ENCODE measurements around the gene DCPS.
"Not testable (repeated sequence)": the region's sequence is repeated elsewhere in the genome, so short reads cannot be mapped to it uniquely, and the experiment has no call there.

DCPS gene, protein sequence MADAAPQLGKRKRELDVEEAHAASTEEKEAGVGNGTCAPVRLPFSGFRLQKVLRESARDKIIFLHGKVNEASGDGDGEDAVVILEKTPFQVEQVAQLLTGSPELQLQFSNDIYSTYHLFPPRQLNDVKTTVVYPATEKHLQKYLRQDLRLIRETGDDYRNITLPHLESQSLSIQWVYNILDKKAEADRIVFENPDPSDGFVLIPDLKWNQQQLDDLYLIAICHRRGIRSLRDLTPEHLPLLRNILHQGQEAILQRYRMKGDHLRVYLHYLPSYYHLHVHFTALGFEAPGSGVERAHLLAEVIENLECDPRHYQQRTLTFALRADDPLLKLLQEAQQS

DNA sequence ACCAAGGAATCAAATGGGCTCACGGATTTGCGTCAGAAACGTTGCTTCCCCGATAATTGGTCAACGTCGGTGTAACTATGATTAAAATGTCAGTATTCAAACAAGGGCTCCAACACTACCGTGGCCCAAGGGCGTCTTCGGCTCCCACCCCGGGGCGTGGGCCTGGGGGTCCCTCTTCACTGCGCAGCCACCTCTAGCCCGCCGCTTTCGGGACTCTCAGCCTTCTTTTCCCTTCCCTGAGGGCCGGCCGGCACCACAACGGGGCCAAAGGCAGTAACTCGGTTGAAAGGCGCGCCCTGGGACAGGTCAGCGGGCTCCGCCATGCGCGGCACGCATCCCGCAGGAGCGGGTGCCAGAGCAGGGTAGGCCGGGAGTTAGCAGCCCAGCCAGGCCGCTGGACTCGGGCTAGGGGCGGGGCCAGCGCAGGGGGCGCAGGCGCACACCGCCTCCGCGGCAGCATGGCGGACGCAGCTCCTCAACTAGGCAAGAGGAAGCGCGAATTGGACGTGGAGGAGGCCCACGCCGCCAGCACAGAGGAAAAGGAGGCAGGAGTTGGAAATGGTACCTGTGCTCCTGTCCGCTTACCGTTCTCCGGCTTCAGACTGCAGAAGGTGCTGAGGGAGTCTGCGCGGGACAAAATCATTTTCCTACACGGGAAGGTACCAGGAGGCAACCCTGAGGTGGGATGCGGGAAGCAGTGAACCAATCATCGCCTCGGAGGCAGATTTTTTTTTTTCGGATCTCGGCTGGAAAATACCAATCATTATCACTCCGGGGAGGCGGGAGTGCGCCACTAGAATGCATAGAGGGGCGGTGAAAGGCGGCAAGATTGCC, at the start of gene DCPS:
Gene DCPS, plus strand, starts transcription at position 438 of the 834 bp plus-strand sequence. Its CDS starts 21 bp downstream, at position 459.
- peak; percentile 95 for DNase-seq

DNA sequence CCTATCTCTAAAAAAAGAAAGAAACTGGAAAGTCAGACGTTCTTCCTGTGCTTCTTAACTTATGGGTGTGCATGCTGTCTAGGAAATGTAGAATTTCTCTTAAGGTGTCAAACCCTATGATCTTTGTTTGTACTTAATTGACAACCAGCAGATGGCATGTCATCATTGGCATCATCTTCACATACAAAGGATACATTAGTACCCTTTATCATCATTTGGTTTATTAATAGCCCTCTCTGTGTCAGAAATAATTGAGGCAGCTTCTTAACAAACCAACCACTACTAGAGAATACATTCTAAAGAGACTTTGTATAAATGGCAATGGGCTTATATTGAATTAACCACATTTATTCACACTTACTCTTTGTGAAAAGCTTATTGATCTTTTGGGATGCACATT, 49.0 kb upstream of the DCPS start:
- no peak for DNase-seq

DNA sequence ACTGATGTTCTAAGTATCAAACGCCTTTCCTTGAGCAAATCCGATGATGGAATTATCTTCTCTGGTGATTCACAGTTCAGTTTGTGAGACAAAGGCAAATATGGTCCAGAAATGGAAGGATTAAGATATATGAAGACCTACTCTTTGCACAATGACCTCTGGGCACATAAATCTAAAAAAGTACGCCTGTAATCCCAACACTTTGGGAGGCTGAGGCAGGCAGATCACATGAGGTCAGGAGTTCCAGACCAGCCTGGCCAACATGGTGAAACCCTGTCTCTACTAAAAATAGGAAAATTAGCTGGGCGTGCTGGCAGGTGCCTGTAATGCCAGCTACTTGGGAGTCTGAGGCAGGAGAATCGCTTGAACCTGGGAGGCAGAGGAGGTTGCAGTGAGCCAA, 48.4 kb upstream of the DCPS start:
- not testable (repeated sequence) for DNase-seq

DNA sequence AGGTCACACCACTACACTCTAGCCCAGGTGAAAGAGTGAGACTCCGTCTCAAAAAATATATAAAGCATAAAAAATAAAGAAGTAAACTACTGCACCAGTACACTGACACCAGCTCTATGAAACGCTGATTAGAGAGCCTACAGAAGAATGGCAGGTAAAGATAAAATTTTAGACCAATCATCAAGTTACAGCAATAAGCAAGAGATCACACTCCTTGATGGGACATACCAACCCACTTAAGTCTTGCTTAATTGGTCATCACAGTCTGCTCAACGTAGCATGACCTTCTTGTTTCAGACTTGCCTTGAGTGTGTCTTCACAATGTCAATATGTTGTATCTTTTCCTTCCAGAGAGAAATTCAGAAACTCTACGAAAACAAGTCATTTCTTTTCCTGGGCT, 47.6 kb upstream of the DCPS start:
- no peak for DNase-seq

DNA sequence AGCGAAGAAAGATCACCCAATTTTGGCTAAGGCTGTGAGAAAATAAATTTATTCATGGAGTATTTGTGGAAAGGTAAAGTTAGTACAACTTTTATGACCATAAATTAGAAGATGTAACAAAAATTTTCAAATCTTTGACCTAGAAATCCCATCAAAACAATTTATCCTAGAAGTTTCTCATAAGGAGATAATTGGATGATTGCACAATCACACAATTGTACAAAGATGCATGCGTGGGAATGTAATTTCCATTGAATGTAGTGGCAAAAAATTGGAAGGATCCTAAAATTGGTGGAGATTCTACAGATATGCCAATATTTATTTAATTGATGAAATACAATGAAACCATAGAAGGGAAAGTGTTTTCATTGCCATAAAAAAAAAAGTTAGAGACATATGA, 46.7 kb upstream of the DCPS start:
- no peak for DNase-seq

DNA sequence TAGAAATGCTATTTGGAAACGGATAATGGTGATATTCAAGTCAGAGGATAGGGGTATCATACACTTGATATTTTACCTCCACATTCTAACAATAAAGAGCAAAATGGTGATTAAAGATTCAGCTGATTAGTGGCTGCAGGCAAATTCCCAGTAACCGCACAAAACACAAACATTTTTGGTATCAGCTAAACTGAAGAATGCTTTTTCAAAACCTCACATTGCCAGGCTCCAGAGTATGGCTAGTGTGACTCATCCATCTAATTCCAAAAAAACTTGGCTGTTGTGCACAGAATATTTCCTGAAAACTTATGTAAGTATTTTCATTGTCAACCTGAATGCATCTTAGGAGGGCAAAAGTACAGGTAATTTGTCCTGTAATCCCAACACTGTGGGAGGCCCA, 46.1 kb upstream of the DCPS start:
- DNase-seq, result no peak

DNA sequence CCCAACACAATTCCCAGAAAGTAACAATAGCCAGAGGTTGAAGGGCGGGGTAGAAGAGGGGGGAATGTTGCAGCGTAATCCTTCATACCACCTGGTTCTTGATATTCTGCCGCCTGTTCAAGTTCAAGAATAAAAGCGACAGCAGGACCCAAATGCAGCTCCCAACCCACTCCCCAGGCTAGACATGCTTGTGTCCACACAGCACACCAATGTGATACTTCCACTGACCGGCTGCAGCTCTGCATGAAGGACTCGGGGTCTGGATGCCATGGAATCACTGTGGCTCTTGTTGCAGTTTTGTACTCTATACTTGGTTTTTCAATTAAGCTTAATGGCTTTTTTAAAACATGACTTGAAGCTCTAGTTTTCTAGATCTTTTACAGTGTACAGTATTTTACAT, 41.6 kb upstream of the DCPS start:
- DNase-seq, result no peak

DNA sequence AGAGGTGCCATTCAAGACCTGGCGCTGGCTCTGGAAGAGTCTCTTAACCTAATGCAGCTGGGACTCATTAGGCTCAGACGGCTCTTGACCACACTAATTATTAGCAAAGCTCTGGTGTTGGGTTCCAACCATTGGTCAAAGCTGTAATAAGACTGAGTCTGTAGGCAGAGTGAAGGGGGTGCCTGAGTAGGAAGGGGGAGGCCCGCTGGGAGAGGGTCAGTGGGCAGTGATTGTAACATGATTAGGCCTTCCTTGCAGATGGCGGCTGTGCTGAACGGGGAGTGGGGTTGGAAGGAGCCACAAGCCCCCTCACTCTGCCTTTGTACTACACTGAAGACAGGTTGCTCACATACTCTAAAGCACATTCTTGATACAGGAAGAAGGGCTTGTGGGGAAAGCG, 40.4 kb upstream of the DCPS start:
- no peak for DNase-seq

DNA sequence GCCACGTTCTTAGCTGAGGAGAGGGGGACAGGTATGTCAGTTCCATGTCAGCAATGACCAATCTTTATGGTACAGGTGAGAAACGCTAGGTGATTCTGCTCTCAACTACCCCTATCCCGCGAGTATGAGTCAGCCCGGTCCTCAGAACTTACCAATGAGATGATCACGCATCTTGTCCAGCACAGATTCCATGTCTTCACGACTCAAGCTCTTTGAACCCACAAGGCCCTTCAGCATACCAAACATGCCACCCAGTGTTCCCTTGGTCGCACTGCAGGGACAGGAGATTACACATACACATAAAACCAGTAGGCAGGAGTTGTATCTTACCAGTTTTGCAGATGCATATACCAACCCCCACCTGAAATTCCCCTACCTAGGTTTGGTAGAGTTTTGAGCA, 38.0 kb upstream of the DCPS start:
- no peak for DNase-seq

DNA sequence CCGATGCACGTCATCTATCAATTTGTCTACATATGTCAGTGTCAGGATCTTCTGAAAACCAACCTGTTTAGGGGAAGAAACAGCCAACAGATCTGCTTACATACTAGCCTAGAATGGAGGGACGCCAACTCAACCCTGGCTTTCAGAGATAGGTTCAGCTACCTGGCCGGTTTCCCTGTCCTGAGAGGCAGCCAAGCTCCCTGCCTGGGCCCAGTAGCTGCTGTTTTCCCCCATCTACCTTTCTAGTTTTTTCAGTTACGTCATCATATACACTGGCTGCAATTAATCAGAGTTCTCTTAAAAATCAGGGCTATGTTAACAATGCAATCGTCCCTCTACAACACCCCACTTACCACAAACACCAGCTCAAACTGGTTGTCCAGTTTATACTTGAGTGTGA, 36.2 kb upstream of the DCPS start:
- DNase-seq, result no peak

DNA sequence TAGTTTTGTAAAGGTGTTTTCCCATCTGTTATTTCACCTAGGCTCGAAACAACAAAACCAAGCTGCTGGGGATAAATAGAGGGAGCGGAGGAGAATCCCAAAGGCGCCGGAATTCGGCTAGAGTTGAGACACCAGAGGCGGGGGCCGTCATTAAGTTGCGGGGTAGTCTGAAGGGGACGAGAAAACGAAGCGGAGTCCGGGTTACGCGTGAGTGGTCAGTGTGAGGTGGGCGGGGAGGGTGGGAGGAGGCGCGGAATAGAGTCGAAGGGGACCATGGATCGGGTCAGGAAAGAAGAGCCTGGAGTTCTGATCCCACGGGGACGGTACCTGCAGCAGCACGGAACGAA, 35.5 kb upstream of the DCPS start:
- no peak for DNase-seq

DNA sequence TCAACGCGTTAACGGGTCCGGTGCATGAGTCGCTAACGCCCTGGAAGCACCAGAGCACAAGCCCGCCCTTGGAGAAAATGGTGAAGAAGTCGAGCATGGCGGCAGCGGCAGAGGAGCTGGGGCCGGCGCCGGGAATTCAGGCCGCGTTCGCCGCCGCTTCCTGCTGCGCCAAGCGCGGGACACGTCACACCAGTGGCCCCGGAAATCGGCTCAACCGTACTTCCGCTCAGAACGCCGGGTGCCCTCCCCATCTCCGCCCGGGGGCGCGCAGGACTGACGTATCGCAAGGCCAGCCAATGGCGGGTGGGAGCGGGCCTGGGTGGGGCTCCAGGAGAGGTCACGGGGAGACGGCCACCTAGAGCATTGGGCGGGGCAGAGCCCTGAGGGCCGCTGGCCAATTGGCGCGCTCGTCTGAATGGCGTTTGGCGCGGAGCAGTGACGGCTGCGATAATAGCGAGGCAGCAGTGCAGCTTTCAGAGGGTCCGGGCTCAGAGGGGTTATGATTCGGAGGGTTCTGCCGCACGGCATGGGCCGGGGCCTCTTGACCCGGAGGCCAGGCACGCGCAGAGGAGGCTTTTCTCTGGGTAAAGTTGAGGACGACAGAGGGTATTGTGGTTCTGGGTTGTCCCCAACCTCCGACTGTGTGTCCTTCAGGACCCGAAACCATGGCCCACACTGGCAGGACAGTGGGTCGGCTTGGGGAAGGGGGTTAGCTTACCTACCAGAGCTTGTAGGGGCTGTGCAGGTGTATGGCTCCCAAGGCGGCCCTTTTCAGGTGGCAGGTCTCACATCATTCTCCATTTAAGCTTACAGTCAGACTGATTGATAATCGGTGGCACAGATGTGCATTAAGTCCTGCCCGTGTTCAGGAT, 34.9 kb upstream of the DCPS start, which contains the start of the genes FOXRED1 and SRPRA:
Gene FOXRED1, plus strand, starts transcription at position 447 of the 872 bp plus-strand sequence. Its CDS starts 53 bp downstream, at position 500.
Gene SRPRA, minus strand, starts transcription at position 188 of the 872 bp plus-strand sequence. Its CDS starts 91 bp downstream, at position 97.
- DNase-seq, result peak; percentile 99

DNA sequence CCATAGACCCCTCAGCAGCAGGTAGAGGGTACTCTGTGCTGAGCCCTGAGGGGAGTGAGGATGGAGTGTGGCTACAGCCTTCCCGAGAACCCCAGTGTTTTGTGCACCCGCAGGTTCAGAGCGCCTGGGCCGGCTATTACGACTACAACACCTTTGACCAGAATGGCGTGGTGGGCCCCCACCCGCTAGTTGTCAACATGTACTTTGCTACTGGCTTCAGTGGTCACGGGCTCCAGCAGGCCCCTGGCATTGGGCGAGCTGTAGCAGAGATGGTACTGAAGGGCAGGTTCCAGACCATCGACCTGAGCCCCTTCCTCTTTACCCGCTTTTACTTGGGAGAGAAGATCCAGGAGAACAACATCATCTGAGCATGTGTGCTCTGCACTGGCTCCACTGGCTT, 26.5 kb upstream of the DCPS start:
- DNase-seq, result no peak

DNA sequence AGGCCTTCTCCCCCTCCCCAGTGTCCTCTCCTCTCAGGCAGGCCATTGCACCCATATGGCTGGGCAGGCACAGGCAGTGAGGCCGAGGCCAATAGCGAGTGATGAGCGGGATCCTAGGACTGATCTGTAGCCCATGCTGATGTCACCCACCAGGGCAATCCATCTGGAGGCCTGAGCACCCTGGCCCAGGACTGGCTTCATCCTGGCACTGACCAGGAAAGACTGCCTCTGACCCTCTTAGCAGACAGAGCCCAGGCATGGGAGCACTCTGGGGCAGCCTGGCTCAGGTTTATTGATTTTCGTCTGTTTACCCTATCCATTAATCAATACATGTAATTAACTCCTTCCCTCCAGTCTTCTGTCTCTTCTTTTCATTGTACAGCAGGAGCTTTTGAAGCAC, 26.1 kb upstream of the DCPS start:
- no peak for DNase-seq

DNA sequence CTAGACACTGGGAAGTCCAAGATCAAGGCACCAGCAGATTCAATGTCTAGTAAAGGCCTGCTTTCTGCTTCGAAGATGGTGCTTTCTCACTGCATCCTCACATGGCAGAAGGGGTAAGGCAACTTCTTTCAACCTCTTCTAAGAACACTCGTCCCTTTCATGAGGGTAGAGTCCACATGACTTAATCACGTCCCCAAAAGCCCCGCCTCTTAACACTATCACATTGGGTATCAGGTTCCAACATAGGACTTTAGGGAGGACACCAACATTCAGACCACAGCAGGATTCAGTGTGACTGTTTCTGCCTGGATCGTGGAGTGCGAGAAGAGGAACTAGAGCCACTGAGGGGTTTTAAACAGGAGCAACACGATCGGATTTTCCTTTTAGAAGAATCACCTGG, 24.7 kb upstream of the DCPS start:
- no peak for DNase-seq

DNA sequence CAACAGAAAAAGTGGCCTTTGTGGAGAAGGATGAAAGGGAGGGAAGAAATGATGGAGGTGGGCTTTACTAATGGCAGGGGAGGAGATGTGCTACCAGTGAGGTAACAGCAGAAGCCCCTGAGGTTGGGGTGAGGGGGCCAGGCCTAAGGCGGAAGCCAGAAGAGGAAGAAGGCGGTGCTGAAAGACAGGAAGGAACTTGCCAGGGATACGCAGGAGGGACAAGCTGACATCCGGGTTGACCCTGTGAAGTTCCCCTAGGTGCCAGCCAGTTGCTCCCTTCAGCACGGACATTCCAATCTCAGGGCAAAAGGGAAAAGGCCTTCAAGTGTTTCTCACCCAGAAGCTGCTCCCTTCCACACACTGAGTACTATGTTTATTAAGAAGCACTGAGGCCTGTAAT, 23.3 kb upstream of the DCPS start:
- no peak for DNase-seq

DNA sequence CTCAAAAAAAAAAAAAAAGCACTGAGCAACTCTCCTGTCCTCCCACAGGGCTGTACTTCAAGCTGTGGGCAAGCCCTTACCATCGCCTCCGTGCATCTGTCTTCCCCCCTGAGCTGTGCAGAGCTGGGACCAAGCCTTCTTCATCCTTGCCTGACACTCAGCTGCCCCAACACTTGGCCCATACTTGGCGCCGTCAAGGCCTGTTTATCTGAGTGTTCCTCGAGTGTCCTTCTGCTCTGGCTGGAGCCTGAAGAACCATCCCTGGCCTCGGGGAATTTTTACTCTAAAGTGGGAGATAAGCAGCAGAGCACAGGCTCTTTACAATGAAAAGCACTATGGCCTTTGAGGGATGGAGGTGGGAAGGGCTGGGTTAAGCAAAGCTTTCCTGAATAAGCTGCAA, 22.6 kb upstream of the DCPS start:
- no peak for DNase-seq

DNA sequence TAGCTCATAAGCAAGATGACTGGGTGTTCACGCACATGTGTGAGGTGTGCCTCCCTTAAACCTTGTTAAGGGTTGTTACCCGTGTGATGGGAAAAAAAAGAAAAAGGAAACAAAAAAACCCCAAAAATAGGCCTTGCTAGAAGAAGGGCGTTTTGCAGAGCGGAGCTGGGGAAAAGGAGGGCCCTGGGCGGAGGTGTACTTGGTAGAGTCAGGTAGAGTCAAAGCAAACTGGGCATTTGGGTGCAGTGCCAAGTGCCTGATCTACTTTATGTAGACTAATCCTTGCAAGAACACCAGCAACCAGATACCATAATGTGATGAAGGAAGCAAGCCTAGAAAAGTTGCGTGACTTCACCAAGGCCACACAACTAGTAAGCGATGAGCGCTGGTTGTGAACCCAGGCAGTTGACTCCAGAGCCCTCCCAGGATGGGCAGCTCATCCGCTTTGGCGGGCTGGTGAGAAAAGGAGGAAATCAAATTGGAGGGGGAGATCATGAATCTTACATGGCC, 22.1 kb upstream of the DCPS start:
- no peak for DNase-seq

DNA sequence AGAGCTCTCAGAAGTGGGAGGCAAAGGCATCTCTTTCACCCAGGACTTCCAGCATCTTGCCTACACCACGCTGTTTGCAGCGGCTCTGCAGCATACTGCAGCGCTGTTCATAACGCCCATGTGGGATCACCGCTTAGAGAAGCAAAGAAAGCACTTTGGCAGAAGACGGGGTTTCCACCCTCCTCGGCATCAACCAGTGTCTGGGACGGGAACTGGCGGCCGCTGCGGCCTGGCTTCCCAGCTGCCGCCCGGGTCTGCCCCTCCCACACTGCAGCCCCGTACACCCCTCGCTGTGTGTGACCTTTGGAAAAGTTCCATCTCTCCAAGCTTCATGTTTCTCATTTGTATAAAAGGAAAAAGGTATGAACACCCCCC, 21.5 kb upstream of the DCPS start:
- DNase-seq, result peak; percentile 37

DNA sequence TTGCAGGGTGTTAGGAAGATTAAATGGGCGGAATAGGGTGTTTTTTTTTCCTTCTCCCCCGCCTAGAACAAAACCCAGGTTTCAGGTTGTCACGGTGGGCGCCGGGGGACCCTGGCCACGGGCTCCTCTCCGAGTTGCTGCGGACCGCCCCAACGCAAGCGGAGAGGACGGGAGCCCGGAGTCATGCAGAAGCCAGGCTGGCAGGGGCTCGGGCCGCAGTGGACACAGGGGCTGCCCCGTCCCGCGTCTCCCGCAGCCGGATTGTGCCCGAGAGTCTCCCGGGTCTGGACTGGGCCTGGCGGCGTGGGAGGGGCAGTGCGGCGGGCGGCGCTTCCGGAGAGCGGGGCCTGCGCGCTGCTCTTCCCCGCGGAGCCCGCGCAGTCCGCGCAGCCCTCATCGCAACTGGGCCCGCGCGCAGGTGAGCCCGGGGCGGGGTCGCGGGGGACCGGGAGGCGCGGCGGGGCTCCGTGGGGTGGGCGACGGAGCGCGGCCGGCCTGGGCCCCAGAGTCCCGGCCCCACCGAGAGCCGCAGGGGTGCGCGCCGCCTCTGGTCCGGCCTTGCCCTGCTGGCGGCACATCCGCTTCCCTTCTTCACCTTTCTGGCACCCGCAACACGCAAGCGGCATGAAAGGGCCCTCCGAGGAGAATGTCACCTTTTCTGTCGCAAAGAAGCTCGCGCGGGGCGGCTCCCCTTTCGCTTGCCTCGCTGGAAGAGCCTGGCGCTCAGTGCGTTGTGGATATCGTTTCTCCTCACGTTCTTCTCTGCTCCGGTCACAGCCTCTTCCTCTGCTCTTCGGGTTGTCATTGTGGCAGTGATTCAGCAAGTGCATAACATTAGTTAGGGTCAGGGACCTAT, 20.9 kb upstream of the DCPS start, which contains the start of gene TIRAP:
Gene TIRAP, plus strand, starts transcription at position 358 of the 856 bp plus-strand sequence. CDS start 7,802 bp downstream, outside the sequence.
- DNase-seq, result peak; percentile 51

DNA sequence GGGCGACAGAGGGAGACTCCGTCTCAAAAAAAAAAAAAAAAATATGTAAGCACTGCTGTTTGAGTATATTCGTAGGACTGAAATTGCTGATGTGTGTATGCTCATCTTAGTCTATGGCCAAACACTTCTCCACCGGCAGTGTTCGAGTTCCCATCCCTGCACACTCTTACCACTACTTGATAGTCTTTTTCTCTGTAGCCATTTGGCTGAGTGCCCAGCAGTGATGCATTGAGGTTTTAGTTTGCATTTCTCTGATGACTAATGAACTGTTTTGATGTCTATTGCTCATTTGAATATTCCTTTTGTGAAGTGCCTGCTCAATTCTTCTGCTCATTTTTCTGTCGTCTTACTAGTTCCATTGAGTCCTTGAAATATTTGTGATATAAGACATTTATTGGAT, 19.0 kb upstream of the DCPS start:
- no peak for DNase-seq

DNA sequence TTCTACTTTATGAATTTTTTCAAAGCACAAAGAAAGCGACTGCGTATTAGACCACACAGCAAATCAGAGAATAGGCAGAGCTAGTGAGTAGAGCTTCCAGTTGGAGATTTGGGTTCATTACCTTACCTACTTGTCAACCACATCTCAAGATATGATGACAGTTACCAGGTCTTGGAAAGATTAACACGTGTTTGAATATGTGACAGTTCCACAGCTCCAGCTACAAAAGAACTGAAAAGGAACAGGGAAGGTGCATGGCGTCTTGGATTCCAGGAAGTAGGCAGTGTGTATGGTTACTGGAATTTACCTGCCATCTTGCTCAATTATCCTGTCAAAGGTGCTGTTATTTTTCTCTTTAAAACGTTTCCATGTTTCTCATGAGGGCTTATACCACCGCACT, 15.6 kb upstream of the DCPS start:
- DNase-seq, result no peak
